ENCODE measurements around the gene ACKR3.

Gene ACKR3

DNA sequence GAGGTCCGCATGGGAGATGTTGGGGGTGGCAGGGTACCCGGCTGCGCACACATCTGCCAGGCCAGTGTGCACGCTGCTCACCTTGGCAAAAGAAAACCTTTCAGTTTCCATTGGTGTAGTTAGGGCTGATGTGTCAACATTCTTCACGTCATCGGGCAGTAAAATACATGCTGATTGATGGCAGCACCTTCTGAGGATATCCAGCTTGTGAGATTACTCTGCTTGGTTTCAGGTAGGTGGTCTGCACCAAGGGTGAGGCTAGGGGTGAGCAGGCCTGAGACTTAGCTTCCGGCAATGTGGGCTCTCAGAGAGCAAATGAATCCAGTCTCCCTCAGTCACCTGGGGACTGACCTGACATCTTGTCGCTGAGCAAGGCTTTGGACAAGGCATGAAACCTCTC, 19.3 kb upstream of the ACKR3 start:
- DNase-seq, result no peak

DNA sequence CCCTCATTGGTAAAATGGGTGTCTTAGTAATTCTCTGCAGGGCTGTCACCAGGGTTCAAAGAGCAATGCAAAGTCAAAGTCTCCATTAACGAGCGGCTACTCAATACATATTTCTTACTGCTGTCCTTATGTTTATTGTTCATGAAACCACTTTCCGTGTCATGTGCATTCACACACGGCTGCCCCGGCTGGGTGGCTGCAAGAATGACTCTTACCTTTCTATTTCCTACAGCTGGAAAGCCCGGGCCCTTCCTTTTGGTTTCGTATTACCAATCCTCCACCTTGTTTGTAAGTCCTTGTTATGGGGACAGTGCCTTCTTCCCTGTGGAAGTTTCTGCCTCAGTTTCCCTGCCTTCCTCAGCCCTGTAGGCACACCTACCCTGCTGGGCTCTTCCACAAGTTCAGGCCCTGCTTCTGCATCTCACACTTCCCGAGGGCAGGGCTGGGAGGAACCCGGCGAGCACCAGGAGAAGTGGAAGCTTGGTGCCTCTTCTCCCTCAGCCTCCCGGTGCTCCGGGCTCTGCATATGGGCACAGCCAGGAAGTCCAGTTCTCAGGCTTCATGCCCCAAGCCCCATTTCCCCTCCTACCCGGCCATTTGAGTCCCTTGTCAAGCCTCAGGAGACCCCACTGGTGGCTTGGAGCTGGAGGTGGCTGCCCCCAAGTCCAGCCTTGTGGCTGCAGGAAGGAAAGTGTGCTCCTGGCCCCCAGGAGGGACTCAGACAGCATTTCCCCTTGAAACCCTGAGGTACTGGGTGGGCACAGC, 18.7 kb upstream of the ACKR3 start:
- DNase-seq, result no peak

GRCh38 chr2:236551471-236552211, 18.0 kb upstream of the ACKR3 start:
- DNase-seq, result no peak

GRCh38 chr2:236552212-236552542, 17.4 kb upstream of the ACKR3 start:
- no peak for DNase-seq

- no peak for DNase-seq
Measured at GRCh38 chr2:236552581-236553363, 16.9 kb upstream of the ACKR3 start.

GRCh38 chr2:236553522-236553921, 16.1 kb upstream of the ACKR3 start:
- DNase-seq, result no peak

DNA sequence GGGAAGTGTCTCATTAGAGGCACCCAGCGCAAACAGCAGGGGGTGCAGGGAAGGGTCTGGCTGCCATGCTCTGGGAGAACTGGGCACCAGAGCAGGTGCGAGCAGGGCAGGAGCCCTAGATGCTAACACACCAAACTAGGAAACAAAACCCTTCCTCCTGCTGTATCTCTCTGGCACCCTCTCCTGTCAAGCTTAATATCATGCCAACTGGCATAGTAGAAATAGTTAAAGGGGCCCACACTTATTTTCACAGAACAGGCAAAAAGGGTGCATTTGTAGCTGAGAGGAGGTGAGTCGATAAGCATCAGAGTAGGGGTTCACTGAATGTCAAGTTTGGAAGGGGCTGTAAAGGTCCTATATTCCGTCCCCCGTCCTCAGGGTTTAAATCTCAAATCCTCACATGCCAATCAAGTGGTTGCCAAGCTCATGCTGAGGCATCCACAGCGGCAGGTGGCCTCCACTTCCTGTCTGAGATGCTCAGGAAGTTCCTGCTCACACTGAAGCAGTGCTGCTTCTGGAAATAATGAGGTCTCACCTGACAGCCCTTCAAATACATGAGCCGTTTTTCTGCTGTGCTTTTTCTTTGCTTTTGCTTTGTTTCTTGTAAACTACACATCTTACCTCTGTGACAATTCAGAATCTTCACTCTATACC, 14.9 kb upstream of the ACKR3 start:
- no peak for DNase-seq

GRCh38 chr2:236555481-236555880, 14.1 kb upstream of the ACKR3 start:
- DNase-seq, result no peak

DNA sequence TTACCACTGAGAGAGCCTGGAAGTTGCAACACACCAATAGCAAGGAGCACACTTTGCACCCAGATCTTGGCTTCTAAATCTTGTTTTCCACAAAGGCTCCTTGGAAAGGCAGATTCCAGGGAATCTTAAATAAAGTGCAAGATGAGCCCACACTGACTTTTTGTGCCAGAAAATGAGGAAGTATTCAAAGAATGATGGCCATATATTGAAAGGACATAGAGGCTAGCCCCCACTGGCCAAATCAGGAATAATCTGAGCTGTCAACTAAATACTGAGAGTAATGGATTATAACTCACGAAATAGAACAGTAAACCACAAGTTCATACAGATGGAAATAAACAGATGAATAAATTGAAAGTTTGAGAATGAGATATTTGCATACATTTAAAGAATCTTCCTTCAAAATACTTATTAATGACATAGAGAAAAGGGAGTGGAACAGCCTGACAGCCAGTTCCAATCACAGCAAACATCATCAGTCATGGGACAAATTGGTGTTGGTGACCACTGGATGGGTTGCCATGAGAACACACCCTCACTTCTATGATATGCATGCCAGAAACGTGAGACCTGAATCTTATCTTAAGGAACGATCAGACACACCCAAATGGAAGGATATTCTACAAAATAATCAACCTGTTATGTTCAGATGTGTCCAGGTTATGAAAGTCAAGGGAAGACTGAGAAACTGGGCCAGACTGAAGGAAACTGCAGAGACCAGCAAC, 12.2 kb upstream of the ACKR3 start:
- no peak for DNase-seq

DNA sequence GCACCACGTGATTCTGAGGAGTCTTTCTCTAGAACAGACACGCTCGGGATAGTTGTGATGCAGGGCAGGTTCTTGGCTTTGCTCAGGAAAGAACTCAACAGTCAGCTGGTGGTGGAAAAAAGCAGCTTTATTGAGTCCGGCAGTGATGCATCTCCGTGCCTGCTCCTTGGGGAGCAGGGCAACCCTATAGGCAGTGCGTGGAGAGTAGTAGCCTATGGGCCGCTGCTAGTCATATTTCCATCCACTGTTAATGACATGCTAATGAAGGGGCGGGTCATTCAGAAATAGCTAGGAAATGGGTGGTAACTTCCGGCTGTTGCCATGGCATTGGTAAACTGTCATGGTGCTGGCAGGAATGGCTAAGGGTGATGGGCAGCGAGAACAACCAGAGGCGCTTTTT, 11.6 kb upstream of the ACKR3 start:
- DNase-seq, result no peak

GRCh38 chr2:236558993-236559978, 10.3 kb upstream of the ACKR3 start:
- no peak for DNase-seq

- DNase-seq, result no peak
Measured at GRCh38 chr2:236561874-236562273, 7.8 kb upstream of the ACKR3 start.

DNA sequence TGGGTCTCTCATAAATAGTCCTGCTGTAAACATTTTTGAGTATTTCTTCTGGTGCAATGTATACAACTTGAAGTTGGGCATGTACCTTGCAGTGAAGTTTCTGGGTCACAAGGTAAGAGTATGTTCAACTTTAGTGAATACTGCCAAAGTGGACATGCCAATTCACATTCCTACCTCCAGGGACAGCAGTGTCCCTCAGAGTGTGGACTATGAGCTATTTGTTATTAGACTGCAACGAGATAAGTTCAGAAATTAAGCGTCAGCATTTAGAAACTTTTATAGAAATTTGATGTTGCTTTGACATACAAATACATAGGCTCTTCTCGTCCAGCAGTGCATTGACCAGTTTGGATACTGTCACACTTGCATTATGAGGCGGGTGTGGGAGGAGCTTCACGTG, 7.2 kb upstream of the ACKR3 start:
- no peak for DNase-seq

- no peak for DNase-seq
Measured at GRCh38 chr2:236563953-236564352, 5.7 kb upstream of the ACKR3 start.

DNA sequence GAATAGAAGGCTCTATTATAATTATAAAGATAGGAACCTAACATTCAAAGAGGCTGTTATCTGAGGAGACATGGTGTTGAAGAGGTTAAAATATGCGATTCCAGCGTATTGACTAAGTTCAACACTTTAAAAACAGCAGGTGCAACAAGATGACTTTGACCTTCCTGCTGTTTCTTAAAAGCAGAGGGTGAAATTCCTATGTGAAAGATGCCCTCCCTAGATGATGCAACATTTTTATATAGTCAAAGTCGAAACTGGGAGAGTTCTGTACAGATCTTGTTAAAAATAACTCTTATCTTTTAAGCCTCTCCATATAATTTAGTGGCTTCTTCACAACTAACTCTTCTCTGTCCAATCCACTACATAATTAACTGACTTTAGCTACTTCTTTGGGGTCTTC, 4.4 kb upstream of the ACKR3 start:
- DNase-seq, result no peak

DNA sequence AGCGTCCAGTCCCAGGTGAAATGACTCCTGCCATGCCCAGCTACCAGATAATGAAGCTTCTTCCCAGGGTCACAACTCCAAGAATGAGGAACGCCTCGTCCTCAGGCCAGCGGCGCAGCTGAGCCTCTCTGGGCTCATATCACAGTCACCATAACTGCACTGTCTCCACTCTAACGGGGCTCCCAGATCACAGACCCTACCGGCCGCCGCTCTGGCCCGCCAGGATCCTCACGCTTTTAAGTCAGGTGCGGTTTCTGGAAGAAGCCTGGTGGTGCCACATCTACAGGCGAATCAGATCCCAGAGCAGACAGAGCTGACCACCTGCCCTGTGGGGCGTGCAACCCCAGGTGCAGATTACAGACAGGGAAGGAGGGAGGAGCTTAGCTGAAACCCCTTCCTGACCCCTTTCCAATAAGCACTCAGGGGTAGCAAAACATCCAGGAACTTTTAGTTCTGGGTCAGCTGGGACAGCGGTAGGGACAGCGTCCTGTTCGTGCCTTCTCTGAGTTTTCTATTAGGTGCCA, 3.7 kb upstream of the ACKR3 start:
- DNase-seq, result no peak

DNA sequence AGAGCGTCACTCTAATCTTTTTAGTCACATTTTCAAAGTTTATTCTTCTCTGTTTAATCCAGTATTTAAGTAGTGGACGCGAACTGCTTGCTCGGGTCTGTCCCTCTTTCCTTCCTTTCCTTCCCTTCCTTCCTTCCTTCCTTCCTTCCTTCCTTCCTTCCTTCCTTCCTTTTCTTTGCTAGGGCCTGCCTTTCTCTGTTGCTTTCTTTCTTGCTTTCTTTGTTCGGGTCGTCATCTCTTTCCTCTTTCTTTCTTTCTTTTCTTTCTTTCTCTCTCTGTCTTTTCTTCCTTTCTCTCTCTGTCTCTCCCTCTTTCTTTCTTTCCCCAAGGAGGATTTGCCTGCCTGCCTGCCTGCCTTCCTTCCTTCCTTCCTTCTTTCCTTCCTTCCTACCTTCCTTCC, 3.0 kb upstream of the ACKR3 start:
- no peak for DNase-seq

DNA sequence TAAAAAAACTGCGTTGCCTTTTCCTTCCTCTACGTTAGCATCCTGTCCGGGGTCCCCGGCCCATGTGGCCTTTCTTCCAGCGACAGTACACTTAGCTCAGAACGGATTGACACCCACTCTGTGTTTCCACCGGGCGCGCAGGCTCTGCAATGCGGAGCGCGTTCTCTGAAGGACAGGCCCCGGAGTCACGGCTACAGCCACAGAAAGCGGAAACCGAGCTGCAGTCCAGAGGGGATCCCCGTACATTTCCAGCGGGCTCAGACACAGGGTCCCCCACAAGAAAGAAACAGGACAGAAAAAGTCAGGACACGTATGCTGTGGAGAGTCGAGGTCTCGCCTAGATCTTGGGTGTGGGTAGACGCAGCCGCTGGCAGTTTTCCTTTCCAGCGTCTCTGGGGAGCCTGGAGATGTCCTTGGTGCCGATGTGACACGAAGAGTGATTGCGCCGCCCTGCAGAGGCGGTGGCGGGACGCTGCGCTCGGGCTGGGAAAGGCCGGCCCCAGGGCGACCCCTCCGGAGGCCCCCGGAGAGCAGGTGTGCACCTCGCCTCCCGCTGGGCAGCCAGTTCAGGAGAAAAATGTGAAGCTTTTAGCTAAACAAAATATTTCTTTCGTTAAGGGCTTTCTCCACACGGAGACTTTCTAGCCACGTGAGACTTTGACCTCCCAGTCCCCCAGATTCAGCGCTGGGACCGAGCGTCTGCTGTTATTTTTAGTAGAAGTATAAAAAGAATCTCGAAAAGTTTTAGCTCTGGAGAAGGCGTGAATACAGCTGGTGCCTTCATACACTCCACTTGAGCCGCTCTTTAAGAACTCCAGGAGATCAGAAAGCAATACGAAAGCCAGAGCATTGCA, 1.3 kb upstream of the ACKR3 start:
- DNase-seq, result no peak

DNA sequence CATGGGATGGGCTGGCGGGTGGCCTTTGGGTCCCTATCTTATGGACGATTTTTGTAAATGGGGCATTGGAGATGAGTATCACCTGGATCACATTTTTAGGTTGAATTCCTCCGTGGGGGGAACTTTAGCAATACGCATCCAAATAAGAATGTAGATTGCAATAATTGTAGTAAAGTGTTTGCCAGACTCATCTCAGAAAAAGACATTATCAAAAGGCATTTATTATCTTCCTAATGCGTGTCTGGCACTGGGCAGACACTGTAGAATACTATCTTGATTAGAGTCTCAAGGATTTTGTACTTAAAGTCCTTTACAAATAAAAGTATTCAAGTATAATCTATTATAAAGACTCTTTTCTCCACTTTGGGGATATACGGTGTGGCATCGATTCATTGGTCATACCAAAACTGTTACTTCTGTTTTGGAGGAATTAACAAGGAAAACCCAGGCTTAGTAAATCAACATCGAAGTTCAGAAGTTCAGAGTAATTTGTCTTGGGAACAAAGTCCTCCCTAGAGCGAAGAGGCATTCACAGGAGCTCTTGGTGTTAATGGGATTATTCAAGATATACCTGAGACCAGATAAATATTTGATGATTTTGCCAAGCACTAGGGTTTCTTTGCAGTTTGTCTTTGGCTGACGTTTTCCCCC, 578 bp upstream of the ACKR3 start:
- DNase-seq, result no peak
